CD4-positive, alpha-beta T cell treated with Interleukin-17A for 1 hour (primary cell): ENCODE data around the gene PLXNA4.

Experiments
- DNase-seq: peaks from one replicate; pipeline ENCODE4 v3.0.0-alpha.2; 2020

PLXNA4 gene

GRCh38 chr7:132464740-132465139, 111.5 kb downstream of the PLXNA4 start:
- no peak for DNase-seq

DNA sequence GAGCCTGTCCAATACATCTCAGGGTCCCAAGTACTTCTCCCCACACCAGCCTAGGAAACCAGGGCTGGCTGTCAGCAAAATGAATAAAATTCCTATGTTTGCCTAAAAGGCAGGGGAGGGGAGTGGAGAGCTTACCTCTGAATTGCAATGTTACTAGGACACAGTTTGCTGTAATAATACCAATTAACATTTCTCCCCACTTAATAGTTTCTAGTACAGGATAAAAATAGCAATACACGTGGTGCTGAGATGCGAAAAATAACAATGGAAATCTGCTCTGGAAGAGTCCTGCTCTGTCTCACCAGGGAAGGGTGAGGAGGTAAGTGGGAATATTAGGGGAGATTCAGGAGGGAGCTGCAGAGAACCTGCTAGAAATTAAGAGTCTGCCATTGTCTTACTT, 112.3 kb downstream of the PLXNA4 start:
- DNase-seq = no peak

GRCh38 chr7:132462478-132462877, 113.8 kb downstream of the PLXNA4 start:
- DNase-seq = no peak

DNA sequence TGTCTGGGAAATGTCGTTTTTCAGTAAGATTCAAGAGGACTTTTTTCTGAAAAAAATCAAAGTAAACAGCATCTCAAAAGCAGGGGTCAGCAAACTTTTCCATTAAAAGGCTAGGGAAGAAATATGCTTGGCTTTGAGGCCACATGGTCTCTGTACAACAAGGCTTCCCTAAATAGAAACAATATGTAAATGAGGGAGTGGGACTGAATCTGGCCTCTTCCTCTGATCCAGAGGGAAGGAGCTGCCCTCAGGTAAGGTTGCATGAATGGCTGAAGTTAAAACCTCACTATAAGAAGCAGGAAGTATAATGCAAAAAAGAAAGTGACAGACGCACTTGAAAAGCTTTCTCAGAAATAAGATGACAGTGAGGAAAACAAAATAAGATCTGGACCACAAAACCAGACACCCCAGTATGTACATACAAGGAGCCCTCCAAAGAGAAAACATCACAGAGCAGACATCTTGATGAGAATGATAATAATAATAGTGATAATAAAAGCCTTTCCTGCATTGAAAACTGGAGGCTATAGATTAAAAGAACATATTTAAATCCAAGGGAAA, 115.2 kb downstream of the PLXNA4 start:
- peak; percentile 32 for DNase-seq

DNA sequence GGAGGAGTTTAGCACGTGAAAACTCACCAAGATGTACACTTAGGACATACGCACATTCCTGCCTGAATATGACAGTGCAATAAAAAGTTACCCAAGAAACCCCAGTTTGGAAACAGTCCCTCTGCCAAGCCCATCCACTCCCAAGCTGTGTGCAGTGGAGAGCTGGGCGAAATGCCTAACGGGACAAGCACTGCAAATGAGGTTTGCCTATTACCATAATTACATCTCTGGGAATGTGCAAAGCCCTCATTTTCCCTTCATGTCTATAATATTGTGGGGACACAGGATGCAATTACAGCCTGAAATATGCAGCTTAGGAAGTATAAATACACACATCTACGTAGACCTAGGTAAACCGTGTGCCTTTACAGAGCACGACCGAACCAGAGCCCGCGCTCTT, 117.5 kb downstream of the PLXNA4 start:
- DNase-seq = no peak

DNA sequence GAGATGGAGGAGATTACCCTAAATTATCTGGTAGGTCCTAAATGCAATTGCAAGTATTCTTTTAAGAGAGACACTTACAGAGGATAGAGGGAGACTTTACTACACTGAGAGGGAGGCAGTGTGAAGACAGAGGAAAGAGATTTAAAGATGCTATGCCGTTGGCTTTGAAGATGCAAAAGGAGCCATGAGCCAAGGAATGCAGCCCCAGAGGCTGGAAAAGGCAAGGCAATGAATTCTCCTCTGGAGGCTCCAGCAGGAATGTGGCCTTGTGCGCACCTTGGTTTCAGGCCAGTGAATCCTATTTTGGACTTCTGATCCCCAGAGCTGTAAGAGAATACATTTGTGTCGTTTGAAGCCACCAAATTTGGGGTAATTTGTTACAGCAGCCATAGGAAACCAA, 118.6 kb downstream of the PLXNA4 start:
- DNase-seq = no peak

DNA sequence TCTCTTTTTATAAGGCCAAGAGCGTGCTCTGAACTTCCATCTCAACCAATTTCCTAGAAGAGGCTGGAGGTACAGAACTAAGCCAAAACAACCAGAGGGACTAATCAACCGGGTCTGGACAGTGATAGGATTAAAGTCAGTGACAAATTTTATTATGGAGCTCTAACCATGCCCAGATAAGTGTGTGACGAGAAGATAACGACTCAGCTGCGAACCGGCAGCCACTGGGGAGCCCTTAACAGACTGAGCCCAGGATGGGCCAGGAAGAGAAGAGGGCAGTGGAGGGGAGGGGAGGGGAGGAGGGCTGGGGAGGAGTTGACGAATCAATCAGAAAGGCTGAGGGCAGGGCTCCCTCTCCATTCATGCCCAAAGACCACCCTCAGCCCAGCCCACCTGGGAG, 119.9 kb downstream of the PLXNA4 start:
- DNase-seq = no peak

- DNase-seq = peak; percentile 29
Observed at GRCh38 chr7:132455378-132455777, 120.9 kb downstream of the PLXNA4 start.

- DNase-seq = no peak
Observed at GRCh38 chr7:132453826-132454225, 122.4 kb downstream of the PLXNA4 start.

GRCh38 chr7:132451161-132451560, 125.1 kb downstream of the PLXNA4 start:
- peak; percentile 55 for DNase-seq

DNA sequence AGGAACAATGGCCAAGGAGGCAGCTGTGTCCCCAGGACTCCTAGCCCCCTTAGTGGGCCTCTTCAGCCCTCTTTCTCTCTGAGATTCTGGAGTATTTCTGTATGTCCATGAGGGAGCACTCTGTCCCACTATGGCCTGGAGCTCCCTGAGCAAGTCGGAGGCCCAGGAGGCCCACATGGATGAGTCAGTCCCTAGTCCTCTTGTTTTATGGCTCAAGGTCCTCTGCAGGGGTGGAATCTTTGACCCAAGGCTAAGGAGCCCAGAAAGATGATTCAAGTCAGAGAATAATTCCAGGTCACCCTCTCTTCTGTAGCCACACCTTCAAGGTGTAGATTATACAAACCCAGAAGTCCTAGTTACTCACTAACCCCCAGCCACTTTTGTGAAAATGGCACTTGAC, 125.6 kb downstream of the PLXNA4 start:
- no peak for DNase-seq

- DNase-seq = no peak
Observed at GRCh38 chr7:132450188-132450587, 126.1 kb downstream of the PLXNA4 start.

DNA sequence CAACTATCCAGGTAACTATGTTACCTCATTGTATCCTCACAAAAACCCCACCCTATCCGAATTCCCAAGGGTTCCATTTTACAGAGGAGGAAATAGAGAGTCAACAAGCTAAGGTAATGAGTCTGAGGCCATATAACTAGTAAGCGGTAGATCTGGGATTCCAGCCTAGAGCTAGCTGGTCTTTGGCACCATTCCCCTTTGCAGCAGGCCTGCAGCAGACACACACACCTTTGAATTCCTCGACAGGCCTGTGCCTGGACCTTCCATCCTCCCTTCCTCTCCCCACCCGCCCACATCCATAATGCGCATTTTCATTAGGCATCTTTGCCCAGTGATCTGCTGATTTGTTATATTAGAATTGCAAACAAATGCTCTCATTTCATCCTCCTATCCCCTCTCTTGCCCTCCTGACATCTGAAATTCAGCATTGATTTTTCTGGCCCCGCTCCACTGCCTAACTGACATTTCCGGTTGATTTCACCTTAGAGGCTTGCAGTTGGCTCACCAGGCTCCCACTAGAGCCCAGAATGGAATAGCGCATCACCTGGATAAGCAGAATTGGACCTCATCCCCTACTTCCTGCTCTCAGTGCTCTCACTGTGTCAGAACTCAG, 129.5 kb downstream of the PLXNA4 start:
- DNase-seq = no peak

DNA sequence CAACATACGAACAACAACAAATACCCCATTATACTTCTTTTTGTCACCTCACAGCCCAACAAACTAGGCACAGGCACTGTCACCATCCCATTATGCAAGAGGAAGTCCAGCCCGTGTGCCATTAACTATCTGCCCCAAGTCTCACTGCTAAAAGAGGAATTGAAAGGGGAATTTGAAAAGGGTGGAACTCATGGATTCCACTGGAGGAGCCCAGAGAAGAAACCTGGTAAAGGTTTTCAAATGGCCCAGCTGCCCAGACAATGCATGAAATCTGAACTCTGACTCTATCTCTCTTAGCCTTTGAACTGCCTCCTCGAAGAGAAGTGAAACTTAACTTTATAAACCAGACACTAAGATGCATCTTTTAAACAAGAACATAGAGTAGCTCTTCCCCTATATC, 130.0 kb downstream of the PLXNA4 start:
- DNase-seq = no peak

DNA sequence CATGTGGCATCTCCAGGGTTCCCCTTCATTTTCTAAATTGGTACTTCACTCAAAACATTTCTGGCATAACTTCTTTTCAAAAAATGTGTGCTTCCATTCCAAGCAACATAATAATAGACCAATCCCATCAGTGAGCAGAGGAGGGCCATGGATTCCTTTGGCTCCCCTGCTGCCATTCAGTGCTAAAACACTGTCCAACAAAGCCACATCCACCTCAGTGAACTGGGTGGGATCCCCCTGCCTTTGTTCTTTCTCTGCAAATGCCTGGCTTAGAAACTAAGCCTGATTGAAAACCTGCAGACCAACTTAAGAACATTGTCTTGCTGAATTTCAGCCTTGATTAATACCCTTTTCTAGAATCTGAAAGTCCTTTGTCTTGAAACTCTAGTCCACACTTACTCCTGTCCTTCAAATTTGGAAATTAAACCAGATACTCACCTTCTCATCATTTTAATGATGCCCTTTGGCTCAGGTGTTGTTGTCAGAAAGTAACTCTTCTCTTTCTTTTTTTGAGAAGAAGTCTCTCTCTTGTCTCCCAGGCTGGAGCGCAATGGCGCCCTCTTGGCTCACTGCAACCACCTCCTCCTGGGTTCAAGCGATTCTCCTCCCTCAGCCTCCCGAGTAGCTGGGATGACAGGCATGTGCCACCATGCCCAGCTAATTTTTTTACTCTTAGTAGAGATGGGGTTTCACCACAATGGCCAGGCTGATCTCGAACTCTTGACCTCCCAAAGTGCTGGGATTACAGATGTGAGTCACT, 132.3 kb downstream of the PLXNA4 start:
- no peak for DNase-seq

DNA sequence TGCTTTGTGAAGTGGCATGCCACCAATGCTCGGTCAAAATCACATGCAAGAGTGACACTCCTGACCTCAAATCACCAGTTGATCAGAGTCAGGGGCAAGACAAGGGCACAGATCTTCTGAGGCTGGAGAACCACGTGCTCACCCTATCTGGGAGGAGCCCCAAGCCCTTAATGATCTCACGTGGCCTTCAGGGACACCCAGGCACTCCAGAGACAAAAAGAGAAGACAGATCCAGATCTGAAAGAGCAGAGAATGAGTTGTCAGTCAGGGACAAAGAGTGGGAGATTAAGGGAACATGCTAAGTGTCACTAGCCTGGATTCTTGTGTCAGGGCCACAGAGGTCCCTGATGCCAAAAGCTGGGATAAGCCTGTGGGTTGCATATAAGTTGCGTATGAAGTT, 134.3 kb downstream of the PLXNA4 start:
- no peak for DNase-seq

- DNase-seq = no peak
Observed at GRCh38 chr7:132440151-132440550, 136.1 kb downstream of the PLXNA4 start.

GRCh38 chr7:132438926-132439325, 137.3 kb downstream of the PLXNA4 start:
- DNase-seq = no peak

GRCh38 chr7:132437730-132438129, 138.5 kb downstream of the PLXNA4 start:
- DNase-seq = peak; percentile 46

DNA sequence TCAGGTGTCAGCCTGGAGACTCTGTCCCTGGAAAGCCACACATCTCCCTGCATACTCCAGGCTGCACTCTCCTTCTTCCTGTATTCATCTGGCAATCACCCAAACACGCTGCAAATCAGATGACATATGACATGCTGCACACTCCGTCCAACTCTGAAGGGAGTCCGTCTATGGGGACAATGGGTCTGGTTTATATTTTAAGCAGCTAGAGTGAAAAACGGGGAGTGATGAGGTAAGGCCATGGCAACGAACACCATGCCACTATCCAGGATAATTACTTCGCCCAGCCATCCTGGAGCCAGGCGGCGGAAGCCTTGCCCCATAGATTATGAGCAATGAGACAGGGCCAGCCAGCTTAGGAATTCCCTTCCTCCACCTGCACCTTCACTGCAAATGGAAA, 140.1 kb downstream of the PLXNA4 start:
- no peak for DNase-seq

- peak; percentile 27 for DNase-seq
Observed at GRCh38 chr7:132435016-132435990, 141.0 kb downstream of the PLXNA4 start.

- DNase-seq = no peak
Observed at GRCh38 chr7:132434041-132434440, 142.2 kb downstream of the PLXNA4 start.

DNA sequence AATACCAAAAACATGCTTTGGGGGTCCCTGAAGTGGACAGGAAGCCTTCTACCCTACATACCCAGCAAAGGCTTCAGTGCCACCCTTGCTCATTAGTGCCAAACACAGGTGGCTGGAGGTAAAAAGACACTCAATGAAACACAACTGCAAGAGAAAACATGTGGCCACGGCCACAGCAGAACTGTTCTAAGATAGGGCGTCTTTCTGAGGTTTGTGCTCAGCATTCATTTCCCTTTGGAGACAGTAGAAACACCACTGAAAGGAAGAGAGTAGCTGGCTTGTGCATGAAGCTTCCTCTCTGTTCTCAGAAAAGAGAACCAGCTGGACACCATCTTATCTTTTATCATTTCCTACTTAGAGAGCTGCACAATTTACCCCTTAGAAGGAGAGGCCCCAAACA, 143.0 kb downstream of the PLXNA4 start:
- DNase-seq = no peak
